Liver (tissue), 9 donors: ENCODE measurements around the gene SNAP47. TPM values are rescaled to one million over a fixed set of nuclear protein-coding genes. Genes with fewer than 3 reads are reported as not detected.

Source experiments
- DNase-seq: peaks from one replicate; pipeline ENCODE4 v3.0.0-alpha.2; 2017; ENCODE audit warnings: low spot score
- H3K27ac ChIP-seq, 2 donors: one replicate each; pipeline ENCODE4 v1.7.0; 2013; ENCODE audit warnings: inconsistent platforms in 2 of 2, low read length in 2 of 2, control low read depth in 1 of 2, low read depth in 1 of 2, mild to moderate bottlenecking in 1 of 2
- H3K27me3 ChIP-seq, 4 donors: one replicate each; pipeline versions ENCODE4 v1.6.1 to v1.7.0; 2013; ENCODE audit warnings: low read length in 3 of 4, inconsistent platforms in 1 of 4, mild to moderate bottlenecking in 1 of 4, moderate library complexity in 1 of 4; ENCODE audit not compliant: control insufficient read depth in 4 of 4, insufficient read depth in 4 of 4
- H3K36me3 ChIP-seq, 4 donors: one replicate each; pipeline versions ENCODE4 v1.6.1 to v1.7.0; 2013; ENCODE audit warnings: low read length in 3 of 4, mild to moderate bottlenecking in 3 of 4, low read depth in 1 of 4, moderate library complexity in 1 of 4; ENCODE audit not compliant: control insufficient read depth in 4 of 4, insufficient read depth in 3 of 4
- H3K4me1 ChIP-seq, 4 donors: one replicate each; pipeline versions ENCODE4 v1.6.1 to v1.7.0; 2013; ENCODE audit warnings: low read length in 3 of 4, mild to moderate bottlenecking in 3 of 4, moderate library complexity in 1 of 4; ENCODE audit not compliant: control insufficient read depth in 4 of 4, insufficient read depth in 4 of 4
- H3K4me3 ChIP-seq, 3 donors: one replicate each; pipeline versions ENCODE4 v1.6.1 to v1.7.0; 2013; ENCODE audit warnings: low read length in 3 of 3, control low read depth in 1 of 3, low read depth in 1 of 3, mild to moderate bottlenecking in 1 of 3
- H3K9ac ChIP-seq, 2 donors: one replicate each; pipeline ENCODE4 v1.7.0; 2013; ENCODE audit warnings: low read length in 2 of 2, mild to moderate bottlenecking in 2 of 2, moderate library complexity in 2 of 2, control low read depth in 1 of 2, low read depth in 1 of 2
- H3K9me3 ChIP-seq, 4 donors: one replicate each; pipeline versions ENCODE4 v1.6.1 to v1.7.0; 2013; ENCODE audit warnings: low read length in 3 of 4; ENCODE audit not compliant: control insufficient read depth in 4 of 4
- EGR1 ChIP-seq, 2 donors: IDR thresholded peaks; 2 replicates each; pipeline ENCODE4 v1.6.1; 2016 to 2018; ENCODE audit warnings: antibody characterized with exemption in 2 of 2, low read depth in 2 of 2
- FOXA1 ChIP-seq: IDR thresholded peaks from 2 replicates; pipeline ENCODE4 v1.6.1; 2016; ENCODE audit warnings: antibody characterized with exemption
- FOXA2 ChIP-seq: IDR thresholded peaks from 2 replicates; pipeline ENCODE4 v1.6.1; 2016; ENCODE audit warnings: antibody characterized with exemption
- GABPA ChIP-seq, 2 donors: IDR thresholded peaks in 1 of 2; conservative IDR thresholded peaks in 1 of 2; 2 replicates each; pipeline ENCODE4 v1.6.1; 2016; ENCODE audit warnings: antibody characterized with exemption in 2 of 2, mild to moderate bottlenecking in 1 of 2, moderate library complexity in 1 of 2
- HNF4A ChIP-seq, 2 donors: conservative IDR thresholded peaks; 2 replicates each; pipeline ENCODE4 v1.6.1; 2016; ENCODE audit warnings: antibody characterized with exemption in 2 of 2, mild to moderate bottlenecking in 2 of 2
- HNF4G ChIP-seq: IDR thresholded peaks from 2 replicates; pipeline ENCODE4 v1.6.1; 2016; ENCODE audit warnings: antibody characterized with exemption
- JUND ChIP-seq, 2 donors: IDR thresholded peaks; 2 replicates each; pipeline ENCODE4 v1.6.1; 2016; ENCODE audit warnings: antibody characterized with exemption in 2 of 2
- NR2F2 ChIP-seq: IDR thresholded peaks from 2 replicates; pipeline ENCODE4 v1.6.1; 2016; ENCODE audit warnings: antibody characterized with exemption
- RAD21 ChIP-seq, 2 donors: IDR thresholded peaks; 2 replicates each; pipeline ENCODE4 v1.6.1; 2016; ENCODE audit warnings: antibody characterized with exemption in 2 of 2, mild to moderate bottlenecking in 2 of 2
- RXRA ChIP-seq, 2 donors: IDR thresholded peaks; 2 replicates each; pipeline ENCODE4 v1.6.1; 2017 to 2018; ENCODE audit warnings: antibody characterized with exemption in 2 of 2, mild to moderate bottlenecking in 1 of 2
- SP1 ChIP-seq: IDR thresholded peaks from 2 replicates; pipeline ENCODE4 v1.6.1; 2018; ENCODE audit warnings: antibody characterized with exemption, mild to moderate bottlenecking
- TAF1 ChIP-seq: conservative IDR thresholded peaks from 2 replicates; pipeline ENCODE4 v1.6.1; 2016; ENCODE audit warnings: antibody characterized with exemption, mild to moderate bottlenecking
- YY1 ChIP-seq: IDR thresholded peaks from 2 replicates; pipeline ENCODE4 v1.6.1; 2016; ENCODE audit warnings: antibody characterized with exemption, mild to moderate bottlenecking
- WGBS: extraction: QIAGEN DNeasy Blood & Tissue Kit; methylation state at CpG from one replicate; pipeline ENCODE4 v1.1.7; 2013; 5-methylcytosine and 5-hydroxymethylcytosine counted together
- polyA plus RNA-seq, 2 donors: library from polyadenylated mRNA; stranded (reverse) in 1 of 2; unstranded in 1 of 2; fragments of 200-250 nt in 1 of 2; fragments of >200 nt in 1 of 2; fragmentation: Nextera tagmentation in 1 of 2; extraction: Ambion mirVana in 1 of 2; gene quantifications; one replicate each; pipeline versions ENCODE4 v1.2.1 to v1.2.3, GENCODE V29; 2013 to 2015
- total RNA-seq, 2 donors: library from RNA; depleted of rRNA; stranded (reverse); fragments of >200 nt; gene quantifications; one replicate each; pipeline ENCODE4 v1.2.3, GENCODE V29; 2014
- TF ChIP-seq, protein P1 (sequence below): IDR thresholded peaks from 2 replicates; pipeline ENCODE4 v1.6.1; 2016; ENCODE audit warnings: antibody characterized with exemption
- TF ChIP-seq, protein P2 (sequence below): IDR thresholded peaks from 2 replicates; pipeline ENCODE4 v1.6.1; 2016; ENCODE audit warnings: antibody characterized with exemption
- TF ChIP-seq, protein P3 (sequence below): IDR thresholded peaks from 2 replicates; pipeline ENCODE4 v1.6.1; 2016; ENCODE audit warnings: antibody characterized with exemption
- TF ChIP-seq, protein P4 (sequence below): fragments of 150-350 bp; IDR thresholded peaks from 2 replicates; pipeline ENCODE4 v1.5.1; 2017; ENCODE audit warnings: improper control_type of control experiment, low read depth, low read length; ENCODE audit not compliant: missing input control
- TF ChIP-seq, protein P5 (sequence below): IDR thresholded peaks from 2 replicates; pipeline ENCODE4 v1.6.1; 2016; ENCODE audit warnings: antibody characterized with exemption, mild to moderate bottlenecking
- donor health status: healthy.
- donor health status: healthy.
- donor health status: healthy.
- donor health status: healthy.
- donor health status: healthy.

Gene SNAP47
- total and polyA plus RNA-seq, 4 donors, result 15.3 to 23.3 (median 16.3) TPM

DNA sequence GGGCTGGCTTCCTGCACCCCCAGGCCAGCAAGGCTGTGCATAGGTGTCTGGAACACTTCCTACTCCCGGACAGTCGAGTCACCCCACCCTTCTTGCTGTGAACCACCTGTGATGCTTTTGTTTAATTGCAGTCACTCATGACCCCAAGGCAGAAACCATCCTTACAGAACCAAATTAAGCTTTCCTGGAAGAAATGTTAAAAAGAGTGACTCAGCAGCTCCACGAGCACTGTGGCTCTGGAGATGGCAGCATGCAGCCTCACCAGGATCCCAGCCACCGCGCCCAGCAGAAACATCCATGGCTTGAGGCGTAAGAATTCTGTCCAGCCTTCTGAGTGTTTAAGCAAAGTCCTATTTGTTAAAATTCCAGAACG is 28.8 kb downstream of the SNAP47 start:
- no peak for TF ChIP-seq RXRA (IDR thresholded peaks at IDR 0.05)
- peaks cover 3 to 38% (median 26%) of the 10 kb centered on the region in 4 donors for H3K36me3 ChIP-seq
- H3K9me3 ChIP-seq, result no peaks in the 10 kb centered on the region
- 91% methylated on average over 7 of the region's 7 CpGs for WGBS
- no peak overlapping the region for H3K4me3 ChIP-seq
- peaks cover 1 to 24% (median 14%) of the 10 kb centered on the region in 4 donors for H3K4me1 ChIP-seq
- H3K27me3 ChIP-seq, result no peaks in the 10 kb centered on the region
- no peak overlapping the region for H3K9ac ChIP-seq
- DNase-seq, result no peak
- H3K27ac ChIP-seq, result no peak overlapping the region

DNA sequence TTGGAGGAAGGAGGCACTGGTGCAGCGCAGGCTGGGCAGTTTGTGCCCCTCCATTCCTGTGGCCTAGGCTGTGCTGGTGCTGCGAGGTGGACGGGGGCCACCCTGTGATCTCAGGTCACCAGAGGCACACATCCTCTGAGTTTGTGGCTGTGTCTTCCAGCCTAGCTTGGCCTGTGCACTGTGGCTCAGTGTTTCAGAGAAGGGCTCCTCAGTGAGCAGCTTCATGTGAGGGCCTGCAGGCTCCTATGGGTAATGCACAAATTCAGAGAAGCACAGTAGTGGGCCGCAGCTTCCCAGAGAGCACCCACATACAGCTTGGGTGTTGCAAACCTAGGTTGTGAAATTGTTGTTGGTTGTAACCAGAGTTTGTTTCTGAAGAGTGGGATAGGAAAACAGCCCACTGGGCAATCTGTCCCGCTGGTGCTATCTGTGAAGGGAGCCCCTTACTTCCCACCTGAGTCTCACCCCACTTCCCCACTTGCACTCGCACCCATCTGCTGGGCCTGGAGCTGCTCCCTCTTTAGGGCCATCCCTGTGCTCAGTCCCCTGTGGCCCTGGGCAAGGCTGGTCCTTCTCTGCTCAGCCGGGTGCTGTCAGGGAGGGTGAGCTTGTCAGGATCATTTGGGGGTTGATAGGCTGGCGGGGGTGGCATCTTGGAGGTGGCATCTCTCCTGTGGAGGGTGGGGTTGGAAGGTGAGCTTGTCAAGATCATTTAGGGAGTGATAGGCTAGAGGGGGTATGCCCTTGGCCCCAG is 30.2 kb downstream of the SNAP47 start:
- no peak for DNase-seq
- Histone ChIP-seq H3K4me3 (no peak overlapping the region), H3K9me3 (no peaks in the 10 kb centered on the region), H3K9ac (no peak overlapping the region), H3K27me3 (no peaks in the 10 kb centered on the region), H3K27ac (no peak overlapping the region), H3K4me1 (peaks cover 1 to 22% (median 14%) of the 10 kb centered on the region in 4 donors), H3K36me3 (peaks cover 8 to 33% (median 18%) of the 10 kb centered on the region in 4 donors)
- no peak for TF ChIP-seq FOXA2
- TF ChIP-seq, protein P1, sequence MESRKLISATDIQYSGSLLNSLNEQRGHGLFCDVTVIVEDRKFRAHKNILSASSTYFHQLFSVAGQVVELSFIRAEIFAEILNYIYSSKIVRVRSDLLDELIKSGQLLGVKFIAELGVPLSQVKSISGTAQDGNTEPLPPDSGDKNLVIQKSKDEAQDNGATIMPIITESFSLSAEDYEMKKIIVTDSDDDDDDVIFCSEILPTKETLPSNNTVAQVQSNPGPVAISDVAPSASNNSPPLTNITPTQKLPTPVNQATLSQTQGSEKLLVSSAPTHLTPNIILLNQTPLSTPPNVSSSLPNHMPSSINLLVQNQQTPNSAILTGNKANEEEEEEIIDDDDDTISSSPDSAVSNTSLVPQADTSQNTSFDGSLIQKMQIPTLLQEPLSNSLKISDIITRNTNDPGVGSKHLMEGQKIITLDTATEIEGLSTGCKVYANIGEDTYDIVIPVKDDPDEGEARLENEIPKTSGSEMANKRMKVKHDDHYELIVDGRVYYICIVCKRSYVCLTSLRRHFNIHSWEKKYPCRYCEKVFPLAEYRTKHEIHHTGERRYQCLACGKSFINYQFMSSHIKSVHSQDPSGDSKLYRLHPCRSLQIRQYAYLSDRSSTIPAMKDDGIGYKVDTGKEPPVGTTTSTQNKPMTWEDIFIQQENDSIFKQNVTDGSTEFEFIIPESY, result no peak
- no peak for TF ChIP-seq SP1
- TF ChIP-seq YY1, result no peak
- no peak for TF ChIP-seq EGR1 (IDR thresholded peaks at IDR 0.05; ENCODE audit: low read depth in 2 of 2)
- no peak for TF ChIP-seq HNF4A (conservative IDR thresholded peaks at IDR 0.05)
- TF ChIP-seq, protein P2, sequence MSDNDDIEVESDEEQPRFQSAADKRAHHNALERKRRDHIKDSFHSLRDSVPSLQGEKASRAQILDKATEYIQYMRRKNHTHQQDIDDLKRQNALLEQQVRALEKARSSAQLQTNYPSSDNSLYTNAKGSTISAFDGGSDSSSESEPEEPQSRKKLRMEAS, result no peak
- no peak for TF ChIP-seq RXRA (IDR thresholded peaks at IDR 0.05)
- TF ChIP-seq FOXA1, result no peak
- TF ChIP-seq GABPA (IDR thresholded peaks at IDR 0.05 in 1 of 2, conservative IDR thresholded peaks at IDR 0.05 in 1 of 2), result no peak
- TF ChIP-seq, protein P3, sequence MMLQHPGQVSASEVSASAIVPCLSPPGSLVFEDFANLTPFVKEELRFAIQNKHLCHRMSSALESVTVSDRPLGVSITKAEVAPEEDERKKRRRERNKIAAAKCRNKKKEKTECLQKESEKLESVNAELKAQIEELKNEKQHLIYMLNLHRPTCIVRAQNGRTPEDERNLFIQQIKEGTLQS, result no peak
- TF ChIP-seq NR2F2, result no peak
- TF ChIP-seq, protein P4, sequence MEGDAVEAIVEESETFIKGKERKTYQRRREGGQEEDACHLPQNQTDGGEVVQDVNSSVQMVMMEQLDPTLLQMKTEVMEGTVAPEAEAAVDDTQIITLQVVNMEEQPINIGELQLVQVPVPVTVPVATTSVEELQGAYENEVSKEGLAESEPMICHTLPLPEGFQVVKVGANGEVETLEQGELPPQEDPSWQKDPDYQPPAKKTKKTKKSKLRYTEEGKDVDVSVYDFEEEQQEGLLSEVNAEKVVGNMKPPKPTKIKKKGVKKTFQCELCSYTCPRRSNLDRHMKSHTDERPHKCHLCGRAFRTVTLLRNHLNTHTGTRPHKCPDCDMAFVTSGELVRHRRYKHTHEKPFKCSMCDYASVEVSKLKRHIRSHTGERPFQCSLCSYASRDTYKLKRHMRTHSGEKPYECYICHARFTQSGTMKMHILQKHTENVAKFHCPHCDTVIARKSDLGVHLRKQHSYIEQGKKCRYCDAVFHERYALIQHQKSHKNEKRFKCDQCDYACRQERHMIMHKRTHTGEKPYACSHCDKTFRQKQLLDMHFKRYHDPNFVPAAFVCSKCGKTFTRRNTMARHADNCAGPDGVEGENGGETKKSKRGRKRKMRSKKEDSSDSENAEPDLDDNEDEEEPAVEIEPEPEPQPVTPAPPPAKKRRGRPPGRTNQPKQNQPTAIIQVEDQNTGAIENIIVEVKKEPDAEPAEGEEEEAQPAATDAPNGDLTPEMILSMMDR, result no peak
- TF ChIP-seq, protein P5, sequence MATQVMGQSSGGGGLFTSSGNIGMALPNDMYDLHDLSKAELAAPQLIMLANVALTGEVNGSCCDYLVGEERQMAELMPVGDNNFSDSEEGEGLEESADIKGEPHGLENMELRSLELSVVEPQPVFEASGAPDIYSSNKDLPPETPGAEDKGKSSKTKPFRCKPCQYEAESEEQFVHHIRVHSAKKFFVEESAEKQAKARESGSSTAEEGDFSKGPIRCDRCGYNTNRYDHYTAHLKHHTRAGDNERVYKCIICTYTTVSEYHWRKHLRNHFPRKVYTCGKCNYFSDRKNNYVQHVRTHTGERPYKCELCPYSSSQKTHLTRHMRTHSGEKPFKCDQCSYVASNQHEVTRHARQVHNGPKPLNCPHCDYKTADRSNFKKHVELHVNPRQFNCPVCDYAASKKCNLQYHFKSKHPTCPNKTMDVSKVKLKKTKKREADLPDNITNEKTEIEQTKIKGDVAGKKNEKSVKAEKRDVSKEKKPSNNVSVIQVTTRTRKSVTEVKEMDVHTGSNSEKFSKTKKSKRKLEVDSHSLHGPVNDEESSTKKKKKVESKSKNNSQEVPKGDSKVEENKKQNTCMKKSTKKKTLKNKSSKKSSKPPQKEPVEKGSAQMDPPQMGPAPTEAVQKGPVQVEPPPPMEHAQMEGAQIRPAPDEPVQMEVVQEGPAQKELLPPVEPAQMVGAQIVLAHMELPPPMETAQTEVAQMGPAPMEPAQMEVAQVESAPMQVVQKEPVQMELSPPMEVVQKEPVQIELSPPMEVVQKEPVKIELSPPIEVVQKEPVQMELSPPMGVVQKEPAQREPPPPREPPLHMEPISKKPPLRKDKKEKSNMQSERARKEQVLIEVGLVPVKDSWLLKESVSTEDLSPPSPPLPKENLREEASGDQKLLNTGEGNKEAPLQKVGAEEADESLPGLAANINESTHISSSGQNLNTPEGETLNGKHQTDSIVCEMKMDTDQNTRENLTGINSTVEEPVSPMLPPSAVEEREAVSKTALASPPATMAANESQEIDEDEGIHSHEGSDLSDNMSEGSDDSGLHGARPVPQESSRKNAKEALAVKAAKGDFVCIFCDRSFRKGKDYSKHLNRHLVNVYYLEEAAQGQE, result no peak
- TF ChIP-seq HNF4G, result no peak
- no peak for TF ChIP-seq RAD21 (IDR thresholded peaks at IDR 0.05)
- no peak for TF ChIP-seq JUND (IDR thresholded peaks at IDR 0.05)
- TF ChIP-seq TAF1, result no peak
- WGBS, result 92% methylated on average over 8 of the region's 8 CpGs
